GM19372 (cell line): ENCODE measurements around the gene ROMO1.
"Not testable (repeated sequence)": the region's sequence is repeated elsewhere in the genome, so short reads cannot be mapped to it uniquely, and the experiment has no call there.

Experiments used
- ATAC-seq: cut with Tn5 transposase; IDR thresholded peaks from one replicate; pipeline ENCODE4 v1.9.1; 2021; ENCODE audit warnings: mild to moderate bottlenecking, low read depth, moderate library complexity; ENCODE audit not compliant: unreplicated experiment

The ROMO1 gene

GRCh38 chr20:35744492-35744841 is 45.3 kb downstream of the ROMO1 start:
- not testable (repeated sequence) for ATAC-seq
